Measurements from ENCODE around the gene INHBE. TPM values are rescaled to one million over a fixed set of nuclear protein-coding genes. Genes with fewer than 3 reads are reported as not detected.

Gene INHBE
- polyA plus RNA-seq, 1 donor from 2014 or later, result 2.3 TPM

GRCh38 chr12:57496822-57497221 lies 41.7 kb downstream of the INHBE start:
- H2AFZ ChIP-seq (ENCODE audit: low read depth, low read length), result no peak overlapping the region
- no peak overlapping the region for H3K9ac ChIP-seq (ENCODE audit: low read length)
- no peaks in the 10 kb centered on the region for H3F3A ChIP-seq (ENCODE audit: insufficient read depth, low read length, poor library complexity, severe bottlenecking)
- H3K79me2 ChIP-seq (replicated peaks; ENCODE audit: insufficient read depth, low read length), result no peaks in the 10 kb centered on the region
- H3K27me3 ChIP-seq (ENCODE audit: insufficient read depth, low read depth, low read length), result no peaks in the 10 kb centered on the region
- no peaks in the 10 kb centered on the region for H4K20me1 ChIP-seq (ENCODE audit: insufficient read depth)
- H3K36me3 ChIP-seq (ENCODE audit: insufficient read depth, low read length), result peaks cover 14% of the 10 kb centered on the region
- no peaks in the 10 kb centered on the region for H3K9me2 ChIP-seq (ENCODE audit: insufficient read depth, low read length)
- no peak overlapping the region for H3K4me3 ChIP-seq (ENCODE audit: low read length)
- H3K9me3 ChIP-seq (ENCODE audit: low read length), result no peaks in the 10 kb centered on the region
- H3K4me2 ChIP-seq (ENCODE audit: low read length), result no peak overlapping the region
- H3K27ac ChIP-seq (ENCODE audit: low read length), result no peak overlapping the region
- no peak for TF ChIP-seq EZH2 (IDR thresholded peaks at IDR 0.05; ENCODE audit: borderline replicate concordance, insufficient read depth, low read length, poor library complexity, severe bottlenecking)
- no peak for TF ChIP-seq TAF1 (IDR thresholded peaks at IDR 0.05; ENCODE audit: low read depth)
- TF ChIP-seq, protein P1, sequence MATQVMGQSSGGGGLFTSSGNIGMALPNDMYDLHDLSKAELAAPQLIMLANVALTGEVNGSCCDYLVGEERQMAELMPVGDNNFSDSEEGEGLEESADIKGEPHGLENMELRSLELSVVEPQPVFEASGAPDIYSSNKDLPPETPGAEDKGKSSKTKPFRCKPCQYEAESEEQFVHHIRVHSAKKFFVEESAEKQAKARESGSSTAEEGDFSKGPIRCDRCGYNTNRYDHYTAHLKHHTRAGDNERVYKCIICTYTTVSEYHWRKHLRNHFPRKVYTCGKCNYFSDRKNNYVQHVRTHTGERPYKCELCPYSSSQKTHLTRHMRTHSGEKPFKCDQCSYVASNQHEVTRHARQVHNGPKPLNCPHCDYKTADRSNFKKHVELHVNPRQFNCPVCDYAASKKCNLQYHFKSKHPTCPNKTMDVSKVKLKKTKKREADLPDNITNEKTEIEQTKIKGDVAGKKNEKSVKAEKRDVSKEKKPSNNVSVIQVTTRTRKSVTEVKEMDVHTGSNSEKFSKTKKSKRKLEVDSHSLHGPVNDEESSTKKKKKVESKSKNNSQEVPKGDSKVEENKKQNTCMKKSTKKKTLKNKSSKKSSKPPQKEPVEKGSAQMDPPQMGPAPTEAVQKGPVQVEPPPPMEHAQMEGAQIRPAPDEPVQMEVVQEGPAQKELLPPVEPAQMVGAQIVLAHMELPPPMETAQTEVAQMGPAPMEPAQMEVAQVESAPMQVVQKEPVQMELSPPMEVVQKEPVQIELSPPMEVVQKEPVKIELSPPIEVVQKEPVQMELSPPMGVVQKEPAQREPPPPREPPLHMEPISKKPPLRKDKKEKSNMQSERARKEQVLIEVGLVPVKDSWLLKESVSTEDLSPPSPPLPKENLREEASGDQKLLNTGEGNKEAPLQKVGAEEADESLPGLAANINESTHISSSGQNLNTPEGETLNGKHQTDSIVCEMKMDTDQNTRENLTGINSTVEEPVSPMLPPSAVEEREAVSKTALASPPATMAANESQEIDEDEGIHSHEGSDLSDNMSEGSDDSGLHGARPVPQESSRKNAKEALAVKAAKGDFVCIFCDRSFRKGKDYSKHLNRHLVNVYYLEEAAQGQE (IDR thresholded peaks at IDR 0.05; ENCODE audit: borderline replicate concordance), result no peak
- no peak for TF ChIP-seq SMC3 (conservative IDR thresholded peaks at IDR 0.05; ENCODE audit: poor library complexity)
- no peak for TF ChIP-seq RAD21 (conservative IDR thresholded peaks at IDR 0.05)
- no peak for TF ChIP-seq MXI1 (conservative IDR thresholded peaks at IDR 0.05; ENCODE audit: poor library complexity, severe bottlenecking)
- no peak for TF ChIP-seq POLR2AphosphoS5 (IDR thresholded peaks at IDR 0.05)
- no peak for TF ChIP-seq EP300 (conservative IDR thresholded peaks at IDR 0.05; ENCODE audit: poor library complexity, severe bottlenecking)
- TF ChIP-seq, protein P2, sequence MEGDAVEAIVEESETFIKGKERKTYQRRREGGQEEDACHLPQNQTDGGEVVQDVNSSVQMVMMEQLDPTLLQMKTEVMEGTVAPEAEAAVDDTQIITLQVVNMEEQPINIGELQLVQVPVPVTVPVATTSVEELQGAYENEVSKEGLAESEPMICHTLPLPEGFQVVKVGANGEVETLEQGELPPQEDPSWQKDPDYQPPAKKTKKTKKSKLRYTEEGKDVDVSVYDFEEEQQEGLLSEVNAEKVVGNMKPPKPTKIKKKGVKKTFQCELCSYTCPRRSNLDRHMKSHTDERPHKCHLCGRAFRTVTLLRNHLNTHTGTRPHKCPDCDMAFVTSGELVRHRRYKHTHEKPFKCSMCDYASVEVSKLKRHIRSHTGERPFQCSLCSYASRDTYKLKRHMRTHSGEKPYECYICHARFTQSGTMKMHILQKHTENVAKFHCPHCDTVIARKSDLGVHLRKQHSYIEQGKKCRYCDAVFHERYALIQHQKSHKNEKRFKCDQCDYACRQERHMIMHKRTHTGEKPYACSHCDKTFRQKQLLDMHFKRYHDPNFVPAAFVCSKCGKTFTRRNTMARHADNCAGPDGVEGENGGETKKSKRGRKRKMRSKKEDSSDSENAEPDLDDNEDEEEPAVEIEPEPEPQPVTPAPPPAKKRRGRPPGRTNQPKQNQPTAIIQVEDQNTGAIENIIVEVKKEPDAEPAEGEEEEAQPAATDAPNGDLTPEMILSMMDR (IDR thresholded peaks at IDR 0.05; ENCODE audit: poor library complexity, severe bottlenecking), result no peak

- H4K20me1 ChIP-seq (ENCODE audit: insufficient read depth), result no peaks in the 10 kb centered on the region
- no peak overlapping the region for H3K4me3 ChIP-seq (ENCODE audit: low read length)
- H3K79me2 ChIP-seq (replicated peaks; ENCODE audit: insufficient read depth, low read length), result no peaks in the 10 kb centered on the region
- H3K4me2 ChIP-seq (ENCODE audit: low read length), result no peak overlapping the region
- H3K9me3 ChIP-seq (ENCODE audit: low read length), result no peaks in the 10 kb centered on the region
- peaks cover 14% of the 10 kb centered on the region for H3K36me3 ChIP-seq (ENCODE audit: insufficient read depth, low read length)
- H3F3A ChIP-seq (ENCODE audit: insufficient read depth, low read length, poor library complexity, severe bottlenecking), result no peaks in the 10 kb centered on the region
- H3K27ac ChIP-seq (ENCODE audit: low read length), result no peak overlapping the region
- TF ChIP-seq MXI1 (conservative IDR thresholded peaks at IDR 0.05; ENCODE audit: poor library complexity, severe bottlenecking), result no peak
- no peak overlapping the region for H3K9ac ChIP-seq (ENCODE audit: low read length)
- H3K27me3 ChIP-seq (ENCODE audit: insufficient read depth, low read depth, low read length), result no peaks in the 10 kb centered on the region
- H3K9me2 ChIP-seq (ENCODE audit: insufficient read depth, low read length), result no peaks in the 10 kb centered on the region
- no peak overlapping the region for H2AFZ ChIP-seq (ENCODE audit: low read depth, low read length)
Measured at GRCh38 chr12:57497223-57498131, 42.4 kb downstream of the INHBE start.

Measured in neural cell (in vitro differentiated cells).